WI38 (cell line): Measurements from ENCODE around the gene MCMBP.
A peak's percentile ranks its signal among the peaks of the same experiment; 100 is the strongest.
"Not testable (repeated sequence)": the region's sequence is repeated elsewhere in the genome, so short reads cannot be mapped to it uniquely, and the experiment has no call there.

Experiments
- H3K4me3 ChIP-seq: 2 replicates; pipeline ENCODE4 v1.5.1; 2011; ENCODE audit warnings: low read depth, mild to moderate bottlenecking, control low read depth, low read length
- CTCF ChIP-seq: IDR thresholded peaks from 2 replicates; pipeline ENCODE4 v1.5.1; 2012; ENCODE audit warnings: low read depth, mild to moderate bottlenecking, control low read depth, low read length

Gene MCMBP

GRCh38 chr10:119892188-119893065 is 19.8 kb upstream of the MCMBP start, which contains the start of gene SEC23IP:
Gene SEC23IP, plus strand, starts transcription at chr10:119892730. Its CDS starts 53 bp downstream, at chr10:119892783.
- no peak for TF ChIP-seq CTCF
- peak within 1 kb of the TSS; percentile 93 for H3K4me3 ChIP-seq

GRCh38 chr10:119891849-119892187 is 19.2 kb upstream of the MCMBP start:
- H3K4me3 ChIP-seq = peak overlapping the region; percentile 93

- H3K4me3 ChIP-seq = not testable (repeated sequence)
Measured at GRCh38 chr10:119890307-119890706, 17.7 kb upstream of the MCMBP start.

- not testable (repeated sequence) for H3K4me3 ChIP-seq
Measured at GRCh38 chr10:119889201-119889600, 16.6 kb upstream of the MCMBP start.

GRCh38 chr10:119888715-119889114 is 16.1 kb upstream of the MCMBP start:
- H3K4me3 ChIP-seq = not testable (repeated sequence)

GRCh38 chr10:119886070-119886469 is 13.4 kb upstream of the MCMBP start:
- not testable (repeated sequence) for H3K4me3 ChIP-seq

GRCh38 chr10:119883901-119884611 is 11.4 kb upstream of the MCMBP start:
- H3K4me3 ChIP-seq = not testable (repeated sequence)

- no peak overlapping the region for H3K4me3 ChIP-seq
- TF ChIP-seq CTCF = no peak
Measured at GRCh38 chr10:119878524-119878923, 5.9 kb upstream of the MCMBP start.

- H3K4me3 ChIP-seq = peak overlapping the region; percentile 73
- no peak for TF ChIP-seq CTCF
Measured at GRCh38 chr10:119872860-119873681, 428 bp upstream of the MCMBP start.

- peak overlapping the region; percentile 73 for H3K4me3 ChIP-seq
- no peak for TF ChIP-seq CTCF
Measured at GRCh38 chr10:119871881-119872609, 598 bp downstream of the MCMBP start.

- H3K4me3 ChIP-seq = not testable (repeated sequence)
Measured at GRCh38 chr10:119869398-119869797, 3.2 kb downstream of the MCMBP start.
